ENCODE data around the gene AFAP1L1.

DNA sequence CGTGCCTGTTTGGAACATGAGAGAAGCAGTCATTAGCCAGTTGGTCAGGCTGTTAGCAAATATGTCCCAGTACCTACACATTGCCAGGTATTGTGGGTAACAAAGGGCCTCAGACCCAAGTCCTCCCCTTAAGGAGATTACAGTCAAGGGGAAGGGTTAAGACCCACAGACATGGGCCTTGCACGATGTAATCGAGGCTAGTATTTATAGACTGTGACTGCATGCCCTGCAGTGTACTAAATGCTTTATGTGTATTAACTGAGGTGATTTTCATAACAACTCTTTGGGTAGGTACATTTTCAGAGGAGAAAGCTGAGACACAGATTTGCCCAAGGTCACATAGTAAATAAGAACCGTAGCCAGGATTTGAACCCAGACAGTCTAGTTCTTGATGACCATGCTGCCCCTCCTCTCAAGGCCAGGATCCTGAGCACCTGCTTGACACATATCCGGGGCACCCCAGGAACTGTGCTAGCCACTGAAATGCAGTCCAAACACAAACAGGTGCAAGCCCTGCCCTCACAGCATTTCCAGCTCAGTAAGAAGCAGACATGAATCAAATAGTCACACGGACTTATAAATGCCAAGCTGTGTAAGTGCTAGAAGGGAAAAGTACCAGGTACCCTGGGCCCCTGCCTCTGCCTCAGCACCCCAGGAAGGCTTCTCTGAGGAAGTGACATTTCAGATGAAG lies 41.6 kb downstream of the AFAP1L1 start:
- TF ChIP-seq NFYA (IDR thresholded peaks at IDR 0.05; ENCODE audit: borderline replicate concordance, low read depth, low read length) (no peak), POLR2AphosphoS5 (IDR thresholded peaks at IDR 0.05; ENCODE audit: low read length) (no peak)
- TF ChIP-seq, protein P1, sequence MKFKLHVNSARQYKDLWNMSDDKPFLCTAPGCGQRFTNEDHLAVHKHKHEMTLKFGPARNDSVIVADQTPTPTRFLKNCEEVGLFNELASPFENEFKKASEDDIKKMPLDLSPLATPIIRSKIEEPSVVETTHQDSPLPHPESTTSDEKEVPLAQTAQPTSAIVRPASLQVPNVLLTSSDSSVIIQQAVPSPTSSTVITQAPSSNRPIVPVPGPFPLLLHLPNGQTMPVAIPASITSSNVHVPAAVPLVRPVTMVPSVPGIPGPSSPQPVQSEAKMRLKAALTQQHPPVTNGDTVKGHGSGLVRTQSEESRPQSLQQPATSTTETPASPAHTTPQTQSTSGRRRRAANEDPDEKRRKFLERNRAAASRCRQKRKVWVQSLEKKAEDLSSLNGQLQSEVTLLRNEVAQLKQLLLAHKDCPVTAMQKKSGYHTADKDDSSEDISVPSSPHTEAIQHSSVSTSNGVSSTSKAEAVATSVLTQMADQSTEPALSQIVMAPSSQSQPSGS (IDR thresholded peaks at IDR 0.05; ENCODE audit: low read length) = no peak

Measured in GM12878 (cell line).